A673 (cell line): ENCODE data around the gene PLK2. TPM values are rescaled to one million over a fixed set of nuclear protein-coding genes. Genes with fewer than 3 reads are reported as not detected.

Experiments used
- BruUV-seq: library from RNA; stranded (reverse); fragments of 400-500 nt; replicated peaks from 2 replicates; lab custom pipeline; 2021; lab: Mats Ljungman, UMichigan
- CTCF ChIA-PET: fragments of 300-600 bp; sonication (Branson Sonifier 250); formaldehyde crosslinking; loops from one replicate; lab custom pipeline; 2022; ENCODE audit warnings: antibody characterized with exemption; lab: Charles Lee
- POLR2A ChIA-PET: fragments of 300-600 bp; sonication (Branson Sonifier 250); formaldehyde crosslinking; loops from one replicate; lab custom pipeline; 2022; ENCODE audit warnings: antibody characterized with exemption; ENCODE audit not compliant: low non-redundant PET; lab: Charles Lee
- DNase-seq: peaks from one replicate; pipeline ENCODE4 v3.0.0-alpha.2; 2015; ENCODE audit warnings: low spot score
- H3K27ac ChIP-seq: fragments of 200-600 bp; sonication (generic); 2 replicates; pipeline ENCODE4 v1.5.1; 2016; ENCODE audit warnings: mixed run types, low read depth, mild to moderate bottlenecking, mixed read lengths, antibody characterized with exemption, low read length; ENCODE audit not compliant: poor library complexity, severe bottlenecking
- H3K27me3 ChIP-seq: fragments of 200-600 bp; sonication (generic); replicated peaks from 2 replicates; pipeline ENCODE4 v1.6.1; 2017; ENCODE audit warnings: mixed run types, low read depth, mild to moderate bottlenecking, mixed read lengths, antibody characterized with exemption, low read length; ENCODE audit not compliant: insufficient read depth, poor library complexity
- H3K36me3 ChIP-seq: fragments of 200-600 bp; sonication (generic); 2 replicates; pipeline ENCODE4 v1.6.1; 2016; ENCODE audit warnings: mixed run types, mild to moderate bottlenecking, mixed read lengths, antibody characterized with exemption, low read length; ENCODE audit not compliant: insufficient read depth, poor library complexity, severe bottlenecking
- H3K4me1 ChIP-seq: fragments of 200-600 bp; sonication (generic); 2 replicates; pipeline ENCODE4 v1.6.1; 2017; ENCODE audit warnings: mixed run types, mild to moderate bottlenecking, mixed read lengths, antibody characterized with exemption, low read length; ENCODE audit not compliant: insufficient read depth, poor library complexity, severe bottlenecking
- H3K4me3 ChIP-seq: fragments of 200-600 bp; sonication (generic); 2 replicates; pipeline ENCODE4 v1.5.1; 2016; ENCODE audit warnings: low read depth, mixed run types, mild to moderate bottlenecking, mixed read lengths, low read length; ENCODE audit not compliant: poor library complexity, severe bottlenecking
- H3K9me3 ChIP-seq: fragments of 200-600 bp; sonication (generic); 2 replicates; pipeline ENCODE4 v1.6.1; 2016; ENCODE audit warnings: mixed run types, low read depth, mild to moderate bottlenecking, mixed read lengths, antibody characterized with exemption, low read length; ENCODE audit not compliant: poor library complexity, severe bottlenecking
- EZH2 ChIP-seq: fragments of 200-600 bp; sonication (generic); IDR thresholded peaks from 2 replicates; pipeline ENCODE4 v1.6.1; 2017; ENCODE audit warnings: borderline replicate concordance, low read depth, mild to moderate bottlenecking, mixed read lengths, antibody characterized with exemption, low read length; ENCODE audit not compliant: poor library complexity, severe bottlenecking
- intact Hi-C: fragments of 100-400 bp; cut with micrococcal nuclease; formaldehyde crosslinking; loops from one replicate; pipeline ENCODE4 v1.10.0; 2022; ENCODE audit not compliant: unreplicated experiment
- total RNA-seq: library from RNA; stranded (reverse); gene quantifications from 2 replicates; pipeline ENCODE4 v1.2.3, GENCODE V29; 2021
- TF ChIP-seq, protein P1 (sequence below): fragments of 300-800, 200-600 bp; sonication (generic); conservative IDR thresholded peaks from 2 replicates; pipeline ENCODE4 v1.5.1; 2017; ENCODE audit warnings: low read depth, mild to moderate bottlenecking, antibody characterized with exemption, low read length, moderate library complexity, mixed read lengths

The PLK2 gene
- total RNA-seq, 1 experiment from 2014 or later = 4.2 TPM

DNA sequence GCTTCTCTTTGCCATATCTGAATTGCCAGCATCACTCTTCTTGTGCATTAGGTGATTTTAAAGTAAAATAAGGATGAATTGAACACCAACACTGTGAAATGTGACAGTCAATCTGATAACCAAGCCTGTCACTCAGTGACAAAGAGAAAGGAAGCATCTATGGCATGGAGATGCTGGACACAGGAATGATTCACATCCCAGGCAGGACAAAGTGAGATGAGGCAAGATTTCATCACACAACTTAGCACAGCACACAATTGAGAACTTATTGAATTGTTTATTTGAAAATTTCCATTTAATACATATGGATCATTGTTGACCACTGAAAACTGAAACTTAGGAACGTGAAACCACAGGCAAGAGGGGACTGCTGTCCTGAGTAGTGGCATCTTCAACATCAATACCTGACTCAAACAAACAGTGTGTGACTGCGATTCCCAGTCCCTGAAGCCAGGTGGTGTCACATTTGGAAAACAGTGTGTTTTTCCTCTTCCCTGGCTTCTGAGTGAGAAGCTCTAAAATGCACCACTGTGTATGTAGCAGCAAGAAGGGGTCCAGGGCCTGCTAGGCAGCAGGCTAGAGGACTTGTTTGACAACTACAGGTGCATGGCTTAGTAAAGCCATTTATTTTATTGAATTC is 42.0 kb upstream of the PLK2 start:
- H3K27me3 ChIP-seq = no peaks in the 10 kb centered on the region
- no peak overlapping the region for H3K27ac ChIP-seq
- TF ChIP-seq, protein P1, sequence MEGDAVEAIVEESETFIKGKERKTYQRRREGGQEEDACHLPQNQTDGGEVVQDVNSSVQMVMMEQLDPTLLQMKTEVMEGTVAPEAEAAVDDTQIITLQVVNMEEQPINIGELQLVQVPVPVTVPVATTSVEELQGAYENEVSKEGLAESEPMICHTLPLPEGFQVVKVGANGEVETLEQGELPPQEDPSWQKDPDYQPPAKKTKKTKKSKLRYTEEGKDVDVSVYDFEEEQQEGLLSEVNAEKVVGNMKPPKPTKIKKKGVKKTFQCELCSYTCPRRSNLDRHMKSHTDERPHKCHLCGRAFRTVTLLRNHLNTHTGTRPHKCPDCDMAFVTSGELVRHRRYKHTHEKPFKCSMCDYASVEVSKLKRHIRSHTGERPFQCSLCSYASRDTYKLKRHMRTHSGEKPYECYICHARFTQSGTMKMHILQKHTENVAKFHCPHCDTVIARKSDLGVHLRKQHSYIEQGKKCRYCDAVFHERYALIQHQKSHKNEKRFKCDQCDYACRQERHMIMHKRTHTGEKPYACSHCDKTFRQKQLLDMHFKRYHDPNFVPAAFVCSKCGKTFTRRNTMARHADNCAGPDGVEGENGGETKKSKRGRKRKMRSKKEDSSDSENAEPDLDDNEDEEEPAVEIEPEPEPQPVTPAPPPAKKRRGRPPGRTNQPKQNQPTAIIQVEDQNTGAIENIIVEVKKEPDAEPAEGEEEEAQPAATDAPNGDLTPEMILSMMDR = no peak
- TF ChIP-seq EZH2 = no peak
- POLR2A ChIA-PET = no interaction called here
- intact Hi-C loops = no loop called here
- no peak for DNase-seq
- H3K9me3 ChIP-seq = no peaks in the 10 kb centered on the region
- BruUV-seq = no TSS peak
- no peak overlapping the region for H3K4me3 ChIP-seq
- no peaks in the 10 kb centered on the region for H3K36me3 ChIP-seq
- H3K4me1 ChIP-seq = no peaks in the 10 kb centered on the region
- CTCF ChIA-PET = no interaction called here

DNA sequence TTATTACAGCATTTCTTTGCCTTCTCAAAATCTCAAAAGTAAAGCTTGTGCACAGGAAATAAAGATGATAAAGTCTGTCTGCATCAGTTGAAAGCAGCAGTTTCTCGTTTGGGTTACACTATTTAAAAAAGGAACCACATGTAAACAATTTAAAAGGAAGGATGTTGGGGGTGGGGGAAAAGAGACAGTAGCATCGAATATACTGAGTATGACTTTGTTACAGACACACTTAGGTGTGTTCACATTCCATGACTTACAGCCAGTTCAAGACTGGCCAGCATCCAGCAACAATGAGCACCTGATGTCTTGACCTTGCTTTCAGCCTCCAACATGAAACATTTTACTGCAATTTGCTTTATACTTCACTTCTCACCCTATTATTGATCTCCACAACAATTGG is 40.1 kb upstream of the PLK2 start:
- DNase-seq = no peak
- ChIA-PET POLR2A (interaction anchor here (0.7 kb wide), 1 partner anchor 340 kb away, joined by 6 read pairs; no protein-coding TSS in a partner anchor), CTCF (no interaction called here)
- BruUV-seq = no TSS peak
- Histone ChIP-seq H3K4me1 (no peaks in the 10 kb centered on the region), H3K36me3 (no peaks in the 10 kb centered on the region), H3K27me3 (no peaks in the 10 kb centered on the region), H3K9me3 (no peaks in the 10 kb centered on the region), H3K27ac (no peak overlapping the region), H3K4me3 (no peak overlapping the region)
- intact Hi-C loops = loop anchor here (5.0 to 10.0 kb wide), 2 partner anchors 245 to 312 kb away; no protein-coding TSS in a partner anchor
- no peak for TF ChIP-seq EZH2
- TF ChIP-seq, protein P1 = no peak

DNA sequence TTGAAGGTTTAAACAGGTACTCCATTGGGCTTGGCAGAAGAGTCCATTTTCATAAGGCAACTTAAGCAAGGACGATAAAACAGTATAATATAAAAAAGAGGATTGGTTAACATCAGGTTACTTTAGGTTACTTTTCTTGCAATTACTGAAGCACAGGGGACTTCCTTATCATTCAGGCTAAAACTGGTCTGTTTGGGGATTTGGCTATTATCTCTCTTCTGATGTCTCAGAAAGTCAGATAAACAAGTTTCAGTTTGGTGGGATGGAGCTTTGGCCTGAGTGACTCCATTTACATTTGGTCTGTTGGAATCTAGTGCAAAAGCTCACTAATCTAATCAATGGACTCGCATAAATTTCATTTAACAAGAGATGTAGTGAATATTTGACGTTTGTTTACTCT is 39.3 kb upstream of the PLK2 start:
- POLR2A ChIA-PET = no interaction called here
- Histone ChIP-seq H3K36me3 (no peaks in the 10 kb centered on the region), H3K4me3 (no peak overlapping the region), H3K27me3 (no peaks in the 10 kb centered on the region), H3K27ac (no peak overlapping the region), H3K9me3 (no peaks in the 10 kb centered on the region), H3K4me1 (no peaks in the 10 kb centered on the region)
- TF ChIP-seq, protein P1 = no peak
- TF ChIP-seq EZH2 = no peak
- CTCF ChIA-PET = interaction anchor here (1.7 kb wide), 1 partner anchor 350 kb away, joined by 4 read pairs; no protein-coding TSS in a partner anchor
- intact Hi-C loops = loop anchor here (5.0 to 10.0 kb wide), 2 partner anchors 246 to 313 kb away; no protein-coding TSS in a partner anchor
- no peak for DNase-seq
- BruUV-seq = no TSS peak
